Heart left ventricle (tissue), 16 donors: ENCODE results near the gene PXYLP1. TPM values are rescaled to one million over a fixed set of nuclear protein-coding genes. Genes with fewer than 3 reads are reported as not detected.

Source experiments
- ATAC-seq, 4 donors: fragments of 200-7000 bp; cut with Tn5 transposase; one replicate each; pipeline ENCODE4 v1.9.1; 2020 to 2022; ENCODE audit warnings: moderate library complexity in 4 of 4, mild to moderate bottlenecking in 3 of 4, moderate number of reproducible peaks in 1 of 4
- DNase-seq, 5 donors: peaks; one replicate each; pipeline ENCODE4 v3.0.0-alpha.2; 2020
- H3K27ac ChIP-seq, 12 donors: fragments of 200-600 bp; sonication (generic) in 4 of 12; one replicate each; pipeline versions ENCODE4 v1.5.0 to v1.8.0; 2016 to 2022; ENCODE audit warnings: mild to moderate bottlenecking in 2 of 12
- H3K27me3 ChIP-seq, 9 donors: fragments of 200-600 bp; sonication (generic) in 2 of 9; one replicate each; pipeline versions ENCODE4 v1.5.1 to v1.8.0; 2016 to 2022; ENCODE audit warnings: mild to moderate bottlenecking in 3 of 9
- H3K36me3 ChIP-seq, 9 donors: fragments of 200-600 bp; sonication (generic) in 2 of 9; one replicate each; pipeline versions ENCODE4 v1.5.0 to v1.8.0; 2018 to 2022; ENCODE audit warnings: mild to moderate bottlenecking in 2 of 9
- H3K4me1 ChIP-seq, 12 donors: fragments of 200-600 bp; sonication (generic) in 4 of 12; one replicate each; pipeline versions ENCODE4 v1.5.0 to v1.8.0; 2016 to 2022; ENCODE audit warnings: mild to moderate bottlenecking in 3 of 12
- H3K4me3 ChIP-seq, 12 donors: fragments of 200-600 bp; sonication (generic) in 4 of 12; one replicate each; pipeline versions ENCODE4 v1.5.0 to v1.8.0; 2017 to 2022; ENCODE audit warnings: mild to moderate bottlenecking in 9 of 12, moderate library complexity in 4 of 12
- H3K9me3 ChIP-seq, 12 donors: fragments of 200-600 bp; sonication (generic) in 4 of 12; one replicate each; pipeline versions ENCODE4 v1.5.0 to v1.8.0; 2016 to 2022; ENCODE audit warnings: mild to moderate bottlenecking in 1 of 12
- POLR2A ChIP-seq, 2 donors: fragments of 450-650 bp; IDR thresholded peaks; one replicate each; pipeline ENCODE4 v1.6.1; 2017; ENCODE audit warnings: antibody characterized with exemption in 2 of 2, mild to moderate bottlenecking in 2 of 2, moderate library complexity in 2 of 2
- WGBS, 4 donors: extraction: QIAGEN DNeasy Blood & Tissue Kit in 2 of 4; methylation state at CpG; one replicate each; pipeline versions ENCODE4 v1.1.5 to v1.1.7; 2013 to 2018; 5-methylcytosine and 5-hydroxymethylcytosine counted together
- intact Hi-C, 10 donors: fragments of 100-400 bp; cut with DNase I; formaldehyde crosslinking; loops; one replicate each; pipeline versions ENCODE4 v1.11.1 to v1.14.2; 2022
- polyA plus RNA-seq, 2 donors: library from polyadenylated mRNA; stranded (reverse); fragments of 200-250 nt; gene quantifications; one replicate each; pipeline ENCODE4 v1.2.3, GENCODE V29; 2013
- total RNA-seq, 9 donors: library from RNA; depleted of rRNA in 2 of 9; stranded (reverse); fragments of >200 nt in 2 of 9; fragmentation: NEBNext Ultra II Directional in 3 of 9; extraction: Animal tissue kit (Norgen Biotek cat#: 25700) in 3 of 9; gene quantifications; one replicate each; pipeline versions ENCODE4 v1.1.0 to v1.2.4, GENCODE V29; 2016 to 2023
- TF ChIP-seq, protein P1 (sequence below), 12 donors: fragments of 200-600 bp; sonication (generic) in 4 of 12; IDR thresholded peaks; one replicate each; pipeline versions ENCODE4 v1.5.0 to v1.8.0; 2018 to 2022; ENCODE audit warnings: antibody characterized with exemption in 12 of 12, mild to moderate bottlenecking in 5 of 12
- donor health status: ischemic (EF 13 %, LVEDD 7.1; RV severe dilation, severe dysfunction).
- donor health status: healthy with polysubstance abuse.
- donor health status: DM: no; HTN: yes; CAD: no.
- donor health status: DM: no; HTN: no; CAD: no.
- donor health status: ischemic (EF 25% LVEDD 6.9; RV normal size, moderate dysfunction).
- donor health status: ischemic (EF 25% LVEDD 5.7; RV mildly dilated, moderate dysfunction).
- donor health status: healthy.
- donor health status: DM: yes; HTN: yes; CAD: no.
- donor health status: ischemic (EF 35%, LVEDD 5.7; RV mildly dilated, moderate dysfunction).
- donor health status: nonischemic (EF 11% LVEDD 7.7; RV severe dilation, severe dysfunction).
- donor health status: DM: yes; HTN: yes; CAD: no.
- donor health status: PGD.
- donor health status: ischemic (EF 29% LVEDD 5.4; RV normal size, mild dysfunction).
- donor health status: nonischemic (EF 23%, LVEDD 6.1; RV moderate dilation, normal function).

The PXYLP1 gene
- total and polyA plus RNA-seq, 11 donors: 7.3 to 30.6 (median 21.2) TPM

DNA sequence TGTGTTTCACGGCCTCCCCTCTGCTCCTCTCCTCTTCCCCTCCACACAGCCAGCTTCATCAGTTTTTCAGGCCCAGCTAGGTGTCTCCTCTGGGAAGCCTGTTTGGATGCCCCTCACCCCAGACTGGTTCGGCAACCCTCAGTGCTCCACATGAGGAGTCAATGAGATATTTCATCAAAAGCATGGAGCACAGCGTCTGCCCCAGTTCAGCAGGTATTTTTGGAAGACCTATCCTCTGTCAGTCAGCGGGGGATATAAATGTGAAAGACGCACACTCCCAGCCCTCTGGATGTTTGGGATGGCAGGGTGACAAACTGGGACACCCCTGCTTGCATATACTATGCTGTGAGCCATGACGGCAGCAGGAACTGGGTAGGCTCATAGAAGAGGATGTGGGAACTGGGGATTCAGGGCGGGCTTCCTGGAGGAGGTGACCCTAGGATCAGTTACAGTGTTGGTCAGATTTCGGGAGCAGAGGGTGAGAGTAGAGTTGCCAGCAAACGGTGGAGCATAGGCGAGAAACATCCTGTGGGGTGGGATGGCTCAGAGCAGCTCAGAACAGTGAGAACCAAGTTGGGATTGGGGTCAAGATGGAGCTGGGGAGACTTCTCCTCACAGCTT is 42.9 kb downstream of the PXYLP1 start:
- Histone ChIP-seq H3K4me1 (peaks cover 0 to 31% (median 16%) of the 10 kb centered on the region in 12 donors), H3K9me3 (no peaks in the 10 kb centered on the region), H3K4me3 (no peak overlapping the region), H3K27ac (peak overlapping the region in 1 of 12 donors; percentile 27), H3K27me3 (no peaks in the 10 kb centered on the region), H3K36me3 (peaks cover 0 to 14% (median 0%) of the 10 kb centered on the region in 9 donors)
- DNase-seq: no peak
- no peak for TF ChIP-seq POLR2A (IDR thresholded peaks at IDR 0.05)
- TF ChIP-seq, protein P1, sequence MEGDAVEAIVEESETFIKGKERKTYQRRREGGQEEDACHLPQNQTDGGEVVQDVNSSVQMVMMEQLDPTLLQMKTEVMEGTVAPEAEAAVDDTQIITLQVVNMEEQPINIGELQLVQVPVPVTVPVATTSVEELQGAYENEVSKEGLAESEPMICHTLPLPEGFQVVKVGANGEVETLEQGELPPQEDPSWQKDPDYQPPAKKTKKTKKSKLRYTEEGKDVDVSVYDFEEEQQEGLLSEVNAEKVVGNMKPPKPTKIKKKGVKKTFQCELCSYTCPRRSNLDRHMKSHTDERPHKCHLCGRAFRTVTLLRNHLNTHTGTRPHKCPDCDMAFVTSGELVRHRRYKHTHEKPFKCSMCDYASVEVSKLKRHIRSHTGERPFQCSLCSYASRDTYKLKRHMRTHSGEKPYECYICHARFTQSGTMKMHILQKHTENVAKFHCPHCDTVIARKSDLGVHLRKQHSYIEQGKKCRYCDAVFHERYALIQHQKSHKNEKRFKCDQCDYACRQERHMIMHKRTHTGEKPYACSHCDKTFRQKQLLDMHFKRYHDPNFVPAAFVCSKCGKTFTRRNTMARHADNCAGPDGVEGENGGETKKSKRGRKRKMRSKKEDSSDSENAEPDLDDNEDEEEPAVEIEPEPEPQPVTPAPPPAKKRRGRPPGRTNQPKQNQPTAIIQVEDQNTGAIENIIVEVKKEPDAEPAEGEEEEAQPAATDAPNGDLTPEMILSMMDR (IDR thresholded peaks at IDR 0.05): no peak
- intact Hi-C loops: loop anchor here in 4 of 10 donors (5.0 kb wide), 1 partner anchor 42 kb away; the partner anchor contains the start of gene PXYLP1 (in 4 of the 4)
- no peak for ATAC-seq
- 93 to 97% (median 95%) methylated on average over 10 of the region's 10 CpGs for WGBS, 4 donors

DNA sequence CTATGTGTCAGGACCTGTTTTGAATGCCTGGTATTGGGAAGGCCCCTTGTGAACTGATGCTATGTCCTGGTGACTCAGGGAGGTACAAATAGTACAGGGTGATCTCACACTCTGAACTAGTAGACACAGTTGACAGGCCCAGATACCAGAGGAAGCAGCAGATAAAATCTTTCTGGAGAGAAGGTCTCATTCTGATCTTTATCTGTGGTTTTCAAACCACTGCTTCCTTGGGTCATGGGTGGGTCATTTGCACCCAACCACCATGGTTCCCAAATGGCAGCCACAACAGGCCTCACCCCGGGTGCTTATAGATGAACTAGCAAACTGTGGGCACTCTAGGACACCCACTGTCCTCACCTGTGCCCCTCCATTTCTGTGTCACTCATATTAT is 43.4 kb downstream of the PXYLP1 start:
- intact Hi-C loops: loop anchor here in 3 of 10 donors (5.0 kb wide), 1 partner anchor 43 kb away; the partner anchor contains the start of gene PXYLP1 (in 3 of the 3)
- H3K27ac ChIP-seq: peak overlapping the region in 1 of 12 donors; percentile 27

DNA sequence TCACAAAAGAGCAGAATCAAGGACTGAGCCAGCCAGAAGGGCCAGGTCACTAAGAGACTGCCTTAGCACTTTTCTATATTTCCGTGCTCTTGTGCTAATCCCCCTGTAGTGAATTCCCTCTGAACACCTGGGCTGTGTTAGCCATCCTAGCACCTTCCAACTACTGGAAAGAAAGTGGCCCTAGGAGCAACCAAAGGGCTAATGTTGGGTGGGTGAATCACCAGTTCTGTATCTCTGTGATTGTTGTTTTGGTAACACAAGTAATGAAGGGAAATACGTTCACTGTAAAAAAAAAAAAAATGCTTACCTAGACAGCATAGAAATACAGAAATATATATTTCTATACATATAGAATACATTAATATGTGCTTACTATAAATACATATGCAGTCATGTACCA is 43.9 kb downstream of the PXYLP1 start:
- intact Hi-C loops: loop anchor here in 3 of 10 donors (5.0 kb wide), 1 partner anchor 43 kb away; the partner anchor contains the start of gene PXYLP1 (in 3 of the 3)
- Histone ChIP-seq H3K4me1 (peaks cover 0 to 39% (median 22%) of the 10 kb centered on the region in 12 donors), H3K27ac (no peak overlapping the region), H3K4me3 (no peak overlapping the region), H3K36me3 (peaks cover 0 to 16% (median 0%) of the 10 kb centered on the region in 9 donors), H3K27me3 (no peaks in the 10 kb centered on the region), H3K9me3 (no peaks in the 10 kb centered on the region)
- DNase-seq (no peak), ATAC-seq (no peak)
- no peak for TF ChIP-seq POLR2A (IDR thresholded peaks at IDR 0.05)
- TF ChIP-seq, protein P1 (IDR thresholded peaks at IDR 0.05): no peak
- 49 to 97% (median 59%) methylated on average over 2 of the region's 2 CpGs for WGBS, 4 donors

More for the DNA sequence above, 43.4 kb downstream of the PXYLP1 start:
- peaks cover 0 to 36% (median 20%) of the 10 kb centered on the region in 12 donors for H3K4me1 ChIP-seq
- no peak for DNase-seq
- WGBS, 4 donors: 87 to 94% (median 94%) methylated on average over 1 of the region's 1 CpG
- no peak for TF ChIP-seq POLR2A (IDR thresholded peaks at IDR 0.05)
- TF ChIP-seq, protein P1 (IDR thresholded peaks at IDR 0.05): no peak
- no peaks in the 10 kb centered on the region for H3K9me3 ChIP-seq
- peaks cover 0 to 14% (median 0%) of the 10 kb centered on the region in 9 donors for H3K36me3 ChIP-seq
- peak in 2 of 4 donors; percentile 34 to 64 for ATAC-seq
- no peaks in the 10 kb centered on the region for H3K27me3 ChIP-seq
- no peak overlapping the region for H3K4me3 ChIP-seq

DNA sequence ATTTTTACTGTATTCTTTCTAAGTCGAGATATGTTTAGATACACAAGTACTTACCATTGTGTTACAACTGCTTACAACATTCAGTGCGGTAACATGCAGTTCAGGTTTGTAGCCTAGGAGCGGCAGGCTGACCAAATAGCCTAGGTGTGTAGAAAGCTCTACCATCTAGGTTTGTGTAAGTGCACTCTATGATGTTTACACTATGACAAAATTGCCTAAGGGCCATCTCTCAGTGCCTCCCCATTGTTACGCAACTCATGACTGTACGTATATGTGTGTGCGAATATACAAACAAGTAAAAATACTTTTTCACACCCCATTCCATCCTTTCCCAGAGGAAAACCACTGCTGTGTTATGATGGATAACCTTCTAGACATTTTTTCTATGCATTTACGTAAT is 44.3 kb downstream of the PXYLP1 start:
- Histone ChIP-seq H3K4me3 (no peak overlapping the region), H3K4me1 (peaks cover 0 to 44% (median 23%) of the 10 kb centered on the region in 12 donors), H3K27ac (no peak overlapping the region), H3K27me3 (no peaks in the 10 kb centered on the region), H3K9me3 (no peaks in the 10 kb centered on the region), H3K36me3 (peaks cover 0 to 21% (median 0%) of the 10 kb centered on the region in 9 donors)
- DNase-seq (no peak), ATAC-seq (no peak)
- TF ChIP-seq, protein P1 (IDR thresholded peaks at IDR 0.05): no peak
- TF ChIP-seq POLR2A (IDR thresholded peaks at IDR 0.05): no peak
- 93 to 98% (median 95%) methylated on average over 7 of the region's 7 CpGs for WGBS, 4 donors
- intact Hi-C loops: loop anchor here in 4 of 10 donors (2.0 to 5.0 kb wide), 2 partner anchors 43 to 44 kb away; partner anchors contain the start of gene PXYLP1 (in 3 of the 4)
